Neural cell (in vitro differentiated cells): ENCODE measurements around the gene RNU7-1.

Experiments
- EZH2 ChIP-seq: fragments of 200-600, 300-800 bp; shearing (Covaris generic), sonication (generic); IDR thresholded peaks from 2 replicates; pipeline ENCODE4 v1.6.1; 2014; ENCODE audit warnings: antibody characterized with exemption, low read length, borderline replicate concordance, mild to moderate bottlenecking; ENCODE audit not compliant: insufficient read depth, poor library complexity, severe bottlenecking
- POLR2AphosphoS5 ChIP-seq: IDR thresholded peaks from 2 replicates; pipeline ENCODE4 v1.6.1; 2012
- RAD21 ChIP-seq: fragments of 450-650 bp; conservative IDR thresholded peaks from 2 replicates; pipeline ENCODE4 v1.6.1; 2014; ENCODE audit warnings: antibody characterized with exemption, mild to moderate bottlenecking, moderate library complexity
- REST ChIP-seq: IDR thresholded peaks from 2 replicates; pipeline ENCODE4 v1.6.1; 2012; ENCODE audit warnings: borderline replicate concordance
- TAF1 ChIP-seq: IDR thresholded peaks from 2 replicates; pipeline ENCODE4 v1.6.1; 2012; ENCODE audit warnings: low read depth
- TF ChIP-seq, protein P1 (sequence below): fragments of 450-650 bp; IDR thresholded peaks from 2 replicates; pipeline ENCODE4 v1.5.1; 2014; ENCODE audit warnings: antibody characterized with exemption, mild to moderate bottlenecking, moderate library complexity; ENCODE audit not compliant: poor library complexity, severe bottlenecking

GRCh38 chr12:6961695-6962284, 18.2 kb downstream of the RNU7-1 start:
- TF ChIP-seq, protein P1, sequence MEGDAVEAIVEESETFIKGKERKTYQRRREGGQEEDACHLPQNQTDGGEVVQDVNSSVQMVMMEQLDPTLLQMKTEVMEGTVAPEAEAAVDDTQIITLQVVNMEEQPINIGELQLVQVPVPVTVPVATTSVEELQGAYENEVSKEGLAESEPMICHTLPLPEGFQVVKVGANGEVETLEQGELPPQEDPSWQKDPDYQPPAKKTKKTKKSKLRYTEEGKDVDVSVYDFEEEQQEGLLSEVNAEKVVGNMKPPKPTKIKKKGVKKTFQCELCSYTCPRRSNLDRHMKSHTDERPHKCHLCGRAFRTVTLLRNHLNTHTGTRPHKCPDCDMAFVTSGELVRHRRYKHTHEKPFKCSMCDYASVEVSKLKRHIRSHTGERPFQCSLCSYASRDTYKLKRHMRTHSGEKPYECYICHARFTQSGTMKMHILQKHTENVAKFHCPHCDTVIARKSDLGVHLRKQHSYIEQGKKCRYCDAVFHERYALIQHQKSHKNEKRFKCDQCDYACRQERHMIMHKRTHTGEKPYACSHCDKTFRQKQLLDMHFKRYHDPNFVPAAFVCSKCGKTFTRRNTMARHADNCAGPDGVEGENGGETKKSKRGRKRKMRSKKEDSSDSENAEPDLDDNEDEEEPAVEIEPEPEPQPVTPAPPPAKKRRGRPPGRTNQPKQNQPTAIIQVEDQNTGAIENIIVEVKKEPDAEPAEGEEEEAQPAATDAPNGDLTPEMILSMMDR, result peak; percentile 39
- no peak for TF ChIP-seq EZH2
- no peak for TF ChIP-seq REST
- TF ChIP-seq TAF1, result no peak
- TF ChIP-seq POLR2AphosphoS5, result no peak
- TF ChIP-seq RAD21, result no peak
